ENCODE data around the gene DEAF1. TPM values are rescaled to one million over a fixed set of nuclear protein-coding genes. Genes with fewer than 3 reads are reported as not detected.
"Not testable (repeated sequence)": the region's sequence is repeated elsewhere in the genome, so short reads cannot be mapped to it uniquely, and the experiment has no call there.

DEAF1 gene
- total RNA-seq, 1 experiment from 2014 or later: 70.5 TPM

DNA sequence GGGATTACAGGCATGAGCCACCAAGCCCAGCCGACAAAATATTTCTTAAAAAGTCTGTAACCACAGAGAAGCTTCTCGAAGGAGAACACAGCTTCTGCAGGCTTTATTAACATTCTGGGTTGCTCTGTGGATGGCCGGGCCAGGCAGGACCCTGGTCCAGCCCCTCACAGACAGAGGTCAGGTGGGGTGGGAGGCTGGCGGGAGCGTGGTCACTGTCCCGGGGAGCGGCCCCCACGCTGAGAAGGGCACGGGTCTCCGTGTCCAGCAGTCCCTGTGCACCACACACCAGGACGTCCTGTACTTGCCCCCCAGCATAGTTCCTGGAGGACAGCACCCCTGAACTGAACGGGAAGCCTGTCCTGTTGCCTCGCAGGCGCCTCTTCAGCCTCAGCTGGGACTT is 38.6 kb downstream of the DEAF1 start:
- DNase-seq (ENCODE audit: low spot score): no peak
- in situ Hi-C loops (cut with HindIII; ENCODE audit: low sequenced_read_pairs): loop anchor here (25.0 kb wide), 1 partner anchor 106 kb away; no protein-coding TSS in a partner anchor

GRCh38 chr11:655036-655726 is 39.8 kb downstream of the DEAF1 start:
- in situ Hi-C loops (cut with HindIII; ENCODE audit: low sequenced_read_pairs): loop anchor here (25.0 kb wide), 1 partner anchor 107 kb away; no protein-coding TSS in a partner anchor

GRCh38 chr11:654444-654843 is 40.6 kb downstream of the DEAF1 start:
- not testable (repeated sequence) for DNase-seq (ENCODE audit: low spot score)
- in situ Hi-C loops (cut with HindIII; ENCODE audit: low sequenced_read_pairs): loop anchor here (25.0 kb wide), 1 partner anchor 108 kb away; no protein-coding TSS in a partner anchor

More at GRCh38 chr11:655036-655726, 39.8 kb downstream of the DEAF1 start:
- no peak for DNase-seq (ENCODE audit: low spot score)

DNA sequence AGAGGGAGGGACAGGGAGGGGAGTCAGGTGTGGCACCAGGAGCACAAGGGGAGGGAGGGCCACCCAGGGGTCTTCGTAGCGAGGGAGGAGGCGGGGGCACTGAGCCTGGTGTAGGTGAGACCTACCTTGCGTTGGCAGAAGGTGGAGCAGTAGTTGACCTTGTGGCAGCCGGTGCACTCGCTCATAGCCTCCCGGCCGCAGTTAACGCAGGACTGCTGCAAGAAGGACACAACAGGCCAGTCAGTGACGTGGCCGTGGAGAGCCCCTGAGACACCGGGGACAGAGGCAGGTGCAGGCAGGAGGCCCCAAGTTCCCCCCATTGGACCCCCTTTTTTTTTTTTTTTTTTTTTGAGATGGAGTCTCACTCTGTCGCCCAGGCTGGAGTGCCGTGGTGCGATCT is 41.2 kb downstream of the DEAF1 start:
- DNase-seq (ENCODE audit: low spot score): no peak
- in situ Hi-C loops (cut with HindIII; ENCODE audit: low sequenced_read_pairs): loop anchor here (25.0 kb wide), 1 partner anchor 108 kb away; no protein-coding TSS in a partner anchor

DNA sequence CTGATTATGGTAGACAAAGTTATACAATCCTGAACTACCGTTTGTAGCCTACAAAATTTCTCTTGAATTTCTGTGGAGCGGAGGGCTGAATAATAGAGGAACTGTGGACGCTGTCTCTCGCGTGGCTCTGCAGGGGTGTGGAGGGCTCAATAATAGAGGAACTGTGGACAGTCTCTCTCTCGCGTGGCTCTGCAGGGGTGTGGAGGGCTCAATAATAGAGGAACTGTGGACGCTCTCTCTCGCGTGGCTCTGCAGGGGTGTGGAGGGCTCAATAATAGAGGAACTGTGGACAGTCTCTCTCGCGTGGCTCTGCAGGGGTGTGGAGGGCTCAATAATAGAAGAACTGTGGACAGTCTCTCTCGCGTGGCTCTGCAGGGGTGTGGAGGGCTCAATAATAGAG is 41.9 kb downstream of the DEAF1 start:
- not testable (repeated sequence) for DNase-seq (ENCODE audit: low spot score)
- in situ Hi-C loops (cut with HindIII; ENCODE audit: low sequenced_read_pairs): loop anchor here (25.0 kb wide), 1 partner anchor 109 kb away; no protein-coding TSS in a partner anchor

DNA sequence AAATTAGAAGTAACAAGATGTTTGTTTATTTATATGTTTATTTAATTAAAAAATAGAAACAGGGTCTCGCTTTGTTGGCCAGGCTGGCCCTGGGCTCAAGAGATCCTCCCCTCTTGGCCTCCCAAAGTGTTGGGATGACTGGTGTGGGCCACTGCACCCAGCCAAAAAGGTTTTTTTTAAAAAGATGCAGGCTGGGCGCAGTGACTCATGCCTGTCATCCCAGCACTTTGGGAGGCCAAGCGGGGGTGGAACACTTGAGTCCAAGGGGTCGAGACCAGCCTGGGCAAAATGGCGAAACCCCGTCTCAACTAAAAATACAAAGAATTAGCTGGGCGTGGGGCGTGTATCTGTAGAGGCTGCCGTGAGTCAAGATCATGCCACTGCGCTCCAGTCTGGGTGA is 44.5 kb downstream of the DEAF1 start:
- in situ Hi-C loops (cut with HindIII; ENCODE audit: low sequenced_read_pairs): loop anchor here (25.0 kb wide), 1 partner anchor 112 kb away; no protein-coding TSS in a partner anchor
- DNase-seq (ENCODE audit: low spot score): no peak

GRCh38 chr11:647672-648158 is 47.3 kb downstream of the DEAF1 start:
- in situ Hi-C loops (cut with HindIII; ENCODE audit: low sequenced_read_pairs): not testable (repeated sequence)

GRCh38 chr11:646214-646613 is 48.8 kb downstream of the DEAF1 start:
- in situ Hi-C loops (cut with HindIII; ENCODE audit: low sequenced_read_pairs): no loop called here
- no peak for DNase-seq (ENCODE audit: low spot score)

More at GRCh38 chr11:647672-648158, 47.3 kb downstream of the DEAF1 start:
- DNase-seq (ENCODE audit: low spot score): not testable (repeated sequence)

DNA sequence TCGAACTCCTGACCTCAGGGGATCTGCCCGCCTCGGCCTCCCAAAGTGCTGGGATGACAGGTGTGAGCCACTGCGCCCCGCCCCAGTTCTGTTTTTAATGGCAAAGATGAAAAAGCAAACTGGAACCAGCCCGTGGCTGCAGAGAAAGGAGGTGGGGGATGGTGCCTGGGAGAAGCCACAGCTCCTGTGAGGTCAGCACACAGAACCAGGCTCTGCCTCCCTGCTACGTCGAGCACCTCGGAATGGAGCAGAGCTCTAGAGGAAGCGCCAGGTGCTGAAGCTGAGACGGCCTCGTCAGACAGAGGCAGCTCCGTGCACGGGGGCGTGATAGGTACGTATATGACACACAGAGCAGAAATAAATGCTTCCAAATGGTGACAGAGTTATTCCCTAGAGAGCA is 49.5 kb downstream of the DEAF1 start:
- in situ Hi-C loops (cut with HindIII; ENCODE audit: low sequenced_read_pairs): no loop called here
- no peak for DNase-seq (ENCODE audit: low spot score)

DNA sequence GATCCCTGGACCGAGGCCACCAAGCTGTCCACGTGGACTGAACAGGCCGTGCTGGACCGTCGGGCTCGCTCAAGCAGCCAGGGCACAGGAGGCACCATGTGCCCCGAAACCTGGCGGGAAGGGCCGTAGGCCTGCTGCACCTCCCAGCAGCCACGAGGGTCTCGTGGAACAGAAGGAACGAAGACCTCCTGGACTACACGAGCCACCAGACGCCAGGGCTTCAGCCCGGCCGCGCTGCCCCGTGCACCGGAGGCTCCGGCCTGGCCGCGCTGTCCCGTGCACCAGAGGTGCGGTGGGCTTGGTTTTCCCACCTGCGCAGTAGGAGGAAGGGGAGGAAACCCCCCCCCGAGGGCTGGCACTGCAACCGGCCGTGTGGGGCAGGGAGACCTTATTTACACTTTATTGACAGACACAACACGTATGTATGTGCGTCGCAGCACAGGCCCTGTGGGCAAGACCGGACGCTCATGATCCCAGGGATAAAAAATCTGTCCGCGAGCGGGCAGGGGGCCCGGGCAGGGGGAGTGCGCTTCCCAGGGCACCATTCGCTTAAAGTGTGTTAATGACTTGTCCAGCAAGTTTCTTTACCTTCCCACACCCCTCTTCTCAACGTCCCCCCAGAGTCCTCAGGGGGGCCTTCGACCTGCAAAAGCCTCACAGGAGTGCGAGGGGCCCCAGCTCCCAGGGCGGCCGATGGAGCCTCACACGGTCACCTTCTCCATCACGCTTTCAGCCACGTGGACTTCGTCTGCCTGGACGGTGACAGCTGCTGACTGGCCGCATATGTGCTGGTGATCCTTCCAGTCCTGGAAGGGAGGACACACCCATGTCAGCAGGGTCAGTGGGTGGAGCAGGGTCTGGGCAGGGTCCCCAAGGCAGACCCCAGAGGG is 50.9 kb downstream of the DEAF1 start:
- in situ Hi-C loops (cut with HindIII; ENCODE audit: low sequenced_read_pairs): no loop called here
- no peak for DNase-seq (ENCODE audit: low spot score)

DNA sequence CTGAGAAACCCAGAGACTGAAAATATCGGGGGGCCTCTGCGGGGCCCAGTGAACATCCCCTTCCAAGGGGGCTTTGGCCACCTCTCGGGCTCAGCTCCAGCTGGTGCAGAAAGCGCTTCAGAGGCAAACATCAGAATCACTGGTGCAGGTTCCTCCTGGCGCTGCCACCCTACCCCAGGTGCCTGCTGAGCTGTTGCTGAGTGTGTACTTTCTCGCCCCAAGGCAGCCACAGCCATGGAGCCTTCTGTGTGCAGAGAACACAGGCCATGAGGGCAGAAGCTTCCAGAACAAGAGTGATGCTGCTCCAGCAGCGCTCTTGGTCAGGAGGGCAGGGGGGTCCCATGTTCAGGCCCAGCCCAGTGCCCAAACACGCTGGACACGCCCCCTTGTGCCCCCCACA is 51.7 kb downstream of the DEAF1 start:
- in situ Hi-C loops (cut with HindIII; ENCODE audit: low sequenced_read_pairs): no loop called here
- DNase-seq (ENCODE audit: low spot score): no peak

DNA sequence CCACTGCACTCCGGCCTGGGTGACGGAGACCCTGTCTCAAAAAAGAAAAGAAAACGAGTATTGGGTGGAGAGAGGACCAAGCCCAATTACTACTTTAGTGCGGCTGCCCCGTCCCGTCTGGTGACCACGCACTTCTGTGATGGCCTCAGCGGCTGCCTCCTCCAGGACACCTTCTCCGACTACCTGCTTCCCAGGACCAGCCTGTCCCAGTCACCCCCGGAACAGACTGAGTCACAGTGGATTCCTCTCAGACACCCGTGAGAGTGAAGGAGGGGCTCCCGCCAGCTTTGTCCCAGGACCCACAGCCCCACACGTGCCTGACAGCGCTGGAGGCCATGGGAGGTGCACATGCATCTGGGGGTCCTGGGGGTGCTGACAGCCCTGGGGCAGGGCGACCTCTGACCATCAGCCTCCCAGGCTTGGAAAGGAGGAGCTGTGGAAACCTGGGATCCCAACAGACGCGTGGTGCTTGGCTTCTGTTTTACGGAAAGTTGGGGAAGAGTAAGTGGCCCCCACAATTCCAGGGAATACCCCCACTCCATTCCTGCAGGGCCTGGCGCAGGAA is 53.1 kb downstream of the DEAF1 start:
- in situ Hi-C loops (cut with HindIII; ENCODE audit: low sequenced_read_pairs): no loop called here
- DNase-seq (ENCODE audit: low spot score): no peak

- in situ Hi-C loops (cut with HindIII; ENCODE audit: low sequenced_read_pairs): no loop called here
- DNase-seq (ENCODE audit: low spot score): no peak
Observed at GRCh38 chr11:640021-640706, 54.9 kb downstream of the DEAF1 start.

- in situ Hi-C loops (cut with HindIII; ENCODE audit: low sequenced_read_pairs): no loop called here
- DNase-seq (ENCODE audit: low spot score): no peak
Observed at GRCh38 chr11:639332-639955, 55.6 kb downstream of the DEAF1 start.

DNA sequence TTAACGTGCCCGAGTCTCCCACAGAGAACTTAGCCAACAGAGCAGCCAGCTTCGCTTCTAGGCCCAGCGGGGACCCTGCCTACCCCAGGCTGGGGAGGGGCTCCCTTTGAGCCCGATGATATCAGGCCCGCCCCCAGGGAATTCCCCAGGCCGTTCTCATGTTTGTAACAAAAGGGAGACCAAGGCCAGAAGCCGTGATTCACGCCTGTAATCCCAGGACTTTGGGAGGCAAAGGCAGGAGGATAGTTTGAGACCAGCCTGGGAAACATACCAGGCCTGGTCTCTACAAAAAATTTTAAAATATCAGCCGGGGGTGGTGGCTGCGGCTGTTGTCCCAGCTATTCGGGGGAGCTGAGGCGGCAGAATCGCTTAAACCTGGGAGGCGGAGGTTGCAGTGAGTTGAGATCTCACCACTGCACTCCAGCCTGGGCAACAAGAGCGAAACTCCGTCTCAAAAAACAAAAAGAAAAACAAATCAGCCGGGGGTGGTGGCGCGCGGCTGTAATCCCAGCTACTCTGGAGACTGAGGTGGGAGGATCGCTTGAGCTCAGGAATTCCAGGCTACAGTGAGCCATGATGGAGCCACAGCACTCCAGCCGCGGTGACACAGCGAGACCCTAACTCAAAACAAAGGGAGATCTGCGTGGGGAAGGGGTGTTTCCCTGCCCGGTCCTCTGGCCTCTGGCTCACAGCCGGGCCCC is 56.2 kb downstream of the DEAF1 start:
- no peak for DNase-seq (ENCODE audit: low spot score)

DNA sequence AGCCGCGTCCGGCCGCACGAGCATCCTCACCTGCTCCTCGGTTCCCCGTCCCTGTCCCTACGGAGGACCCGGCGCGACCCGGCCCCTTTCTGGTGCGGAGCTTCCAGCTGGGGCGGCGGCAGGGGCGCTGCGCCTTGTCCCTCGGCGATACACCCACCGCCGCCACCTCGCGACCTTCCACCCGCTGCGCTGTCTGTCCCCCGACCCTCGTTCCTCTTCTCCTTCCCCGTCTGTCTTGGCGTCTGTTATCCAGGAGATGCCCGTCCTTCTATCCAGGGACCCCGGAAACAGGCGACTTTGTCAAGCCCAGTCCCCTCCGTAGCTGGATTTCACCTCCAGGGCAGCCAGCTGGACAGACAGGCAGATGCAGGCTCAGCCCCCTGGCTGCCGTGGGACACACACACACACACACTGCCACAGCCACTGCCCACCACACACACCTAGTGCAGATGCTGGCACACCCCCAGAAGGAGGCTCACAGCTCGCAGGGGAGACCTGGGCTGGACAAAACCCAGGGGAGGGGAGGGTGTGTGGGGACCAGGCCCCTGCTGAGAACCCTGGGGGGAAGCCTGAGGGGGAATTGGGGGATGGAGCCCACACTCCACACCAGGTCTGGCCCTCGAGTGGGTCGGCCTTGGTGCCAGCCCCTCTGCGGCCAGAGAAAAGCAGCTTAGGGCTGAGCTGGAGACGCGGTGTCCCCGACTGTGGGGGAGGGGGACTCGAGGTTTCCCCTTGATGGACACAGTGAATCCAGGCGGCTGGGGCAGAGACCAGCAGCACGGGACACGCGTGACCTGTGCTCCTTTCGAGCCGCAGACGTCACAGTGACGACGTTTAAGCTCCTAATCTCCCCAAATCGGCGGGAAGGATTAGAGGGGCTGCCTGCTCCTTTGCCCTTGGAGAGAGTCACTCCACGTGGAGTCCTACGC is 57.2 kb downstream of the DEAF1 start:
- no peak for DNase-seq (ENCODE audit: low spot score)
- in situ Hi-C loops (cut with HindIII; ENCODE audit: low sequenced_read_pairs): no loop called here

More for the DNA sequence above, 56.2 kb downstream of the DEAF1 start:
- in situ Hi-C loops (cut with HindIII; ENCODE audit: low sequenced_read_pairs): no loop called here

DNA sequence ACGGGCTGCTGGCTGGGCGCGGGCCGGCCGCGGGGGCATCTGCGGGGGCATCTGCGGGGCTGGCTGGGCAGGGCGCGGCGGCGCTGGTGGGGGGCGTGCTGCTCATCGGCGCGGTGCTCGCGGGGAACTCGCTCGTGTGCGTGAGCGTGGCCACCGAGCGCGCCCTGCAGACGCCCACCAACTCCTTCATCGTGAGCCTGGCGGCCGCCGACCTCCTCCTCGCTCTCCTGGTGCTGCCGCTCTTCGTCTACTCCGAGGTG is 57.8 kb downstream of the DEAF1 start:
- in situ Hi-C loops (cut with HindIII; ENCODE audit: low sequenced_read_pairs): no loop called here
- DNase-seq (ENCODE audit: low spot score): no peak
